Stimulated activated naive CD8-positive, alpha-beta T cell treated with anti-CD3 and anti-CD28 coated beads, Interleukin-15, Interleukin-2, amounts not matched to agents 100 U/mL and 50 U/mL, for 24 hours (primary cell): ENCODE measurements around the gene CPXM1.

ENCODE experiments used
- ATAC-seq: fragments of 150-1000 bp; cut with Tn5 transposase; one replicate; pipeline ENCODE4 v1.10.0; 2021
- DNase-seq: peaks from one replicate; pipeline ENCODE4 v3.0.0; 2021

CPXM1 gene

DNA sequence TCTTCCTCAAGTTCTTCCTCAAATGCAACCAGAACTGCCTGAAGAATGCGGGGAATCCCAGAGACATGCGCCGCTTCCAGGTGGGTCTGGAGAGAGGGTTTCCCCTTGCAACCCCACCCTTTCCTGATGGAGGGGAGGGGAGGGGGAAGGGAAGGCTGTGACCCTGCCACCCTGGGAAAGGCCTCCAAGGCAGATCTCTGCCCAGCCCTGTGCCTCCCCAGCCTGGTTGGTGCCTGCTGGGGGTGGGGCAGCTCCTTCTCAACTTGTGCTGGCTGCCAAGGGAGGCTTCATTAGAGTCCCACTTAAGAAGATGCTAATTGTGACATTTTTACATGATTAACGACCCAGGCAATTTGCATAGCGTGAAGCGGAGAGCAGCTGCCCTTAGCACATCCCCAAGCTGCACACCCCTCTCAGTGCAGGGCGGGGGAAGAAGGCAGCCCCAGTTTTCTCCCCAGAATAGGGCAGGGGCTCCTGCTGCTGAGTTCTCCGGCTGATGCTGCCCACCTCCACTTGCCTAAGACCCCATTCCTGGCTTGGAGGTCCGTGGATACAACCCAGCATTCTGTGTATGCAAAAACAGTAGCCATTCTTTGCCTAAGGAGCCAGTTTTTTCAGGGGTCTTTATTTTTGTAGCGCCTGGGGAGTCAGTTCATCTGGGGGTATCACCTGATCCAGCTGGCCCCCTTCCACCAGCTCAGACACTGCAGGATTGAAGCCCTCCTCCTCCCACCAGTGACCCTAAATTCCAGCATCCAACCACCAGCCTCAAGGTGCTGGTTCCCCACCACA, 51.7 kb downstream of the CPXM1 start:
- DNase-seq (no peak), ATAC-seq (no peak)

DNA sequence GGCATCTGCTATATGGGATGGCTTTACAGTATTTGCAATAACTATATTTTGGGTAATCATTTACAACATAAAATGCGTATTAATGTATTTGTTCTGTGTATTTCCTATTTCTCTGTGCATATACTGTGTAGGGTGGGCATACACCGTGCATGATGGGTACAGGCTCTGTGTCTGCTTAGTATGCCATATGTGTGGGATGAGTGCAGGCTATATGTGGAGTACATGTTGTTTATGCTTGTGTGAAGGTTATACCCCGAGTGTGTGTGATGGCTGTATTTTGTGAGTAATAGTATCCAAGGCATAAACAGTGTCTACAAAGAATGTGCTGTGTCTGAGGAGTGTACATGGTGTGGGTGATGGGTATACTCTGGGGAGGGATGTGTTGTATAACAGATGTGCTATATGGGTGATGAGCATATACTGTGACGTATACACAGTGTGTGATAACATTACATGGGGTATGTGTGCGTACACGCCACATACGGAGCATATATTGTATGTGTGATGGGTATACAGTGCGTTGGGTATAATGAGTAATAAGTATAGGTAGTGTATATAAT, 52.7 kb downstream of the CPXM1 start:
- no peak for DNase-seq
- ATAC-seq, result peak; percentile 15

DNA sequence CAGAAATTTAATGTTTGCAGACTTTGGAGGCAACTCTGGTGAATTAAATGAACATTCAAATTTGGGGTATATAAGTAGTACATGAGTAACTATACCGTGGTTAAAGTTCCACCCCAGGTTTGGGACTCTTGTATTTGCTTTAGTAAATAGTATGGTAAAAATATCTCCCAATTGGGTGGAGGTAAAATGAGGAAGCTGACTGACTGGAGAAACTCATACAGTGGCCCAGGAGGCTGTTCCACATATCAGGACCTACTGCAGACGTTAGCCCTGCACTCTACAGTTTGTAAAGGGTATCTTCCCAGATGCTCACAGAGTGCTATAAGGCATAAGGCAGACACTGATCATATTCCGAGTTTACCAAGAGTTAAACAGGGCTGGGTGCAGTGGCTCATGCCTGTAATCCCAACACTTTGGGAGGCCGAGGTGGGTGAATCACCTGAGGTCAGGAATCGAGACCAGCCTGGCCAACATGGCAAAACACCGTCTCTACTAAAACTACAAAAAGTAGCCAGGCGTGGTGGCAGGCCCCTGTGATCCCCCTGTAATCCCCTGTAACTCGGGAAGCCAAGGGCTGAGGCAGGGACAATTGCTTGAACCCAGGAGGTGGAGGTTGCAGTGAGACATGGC, 53.7 kb downstream of the CPXM1 start:
- ATAC-seq (no peak), DNase-seq (no peak)

DNA sequence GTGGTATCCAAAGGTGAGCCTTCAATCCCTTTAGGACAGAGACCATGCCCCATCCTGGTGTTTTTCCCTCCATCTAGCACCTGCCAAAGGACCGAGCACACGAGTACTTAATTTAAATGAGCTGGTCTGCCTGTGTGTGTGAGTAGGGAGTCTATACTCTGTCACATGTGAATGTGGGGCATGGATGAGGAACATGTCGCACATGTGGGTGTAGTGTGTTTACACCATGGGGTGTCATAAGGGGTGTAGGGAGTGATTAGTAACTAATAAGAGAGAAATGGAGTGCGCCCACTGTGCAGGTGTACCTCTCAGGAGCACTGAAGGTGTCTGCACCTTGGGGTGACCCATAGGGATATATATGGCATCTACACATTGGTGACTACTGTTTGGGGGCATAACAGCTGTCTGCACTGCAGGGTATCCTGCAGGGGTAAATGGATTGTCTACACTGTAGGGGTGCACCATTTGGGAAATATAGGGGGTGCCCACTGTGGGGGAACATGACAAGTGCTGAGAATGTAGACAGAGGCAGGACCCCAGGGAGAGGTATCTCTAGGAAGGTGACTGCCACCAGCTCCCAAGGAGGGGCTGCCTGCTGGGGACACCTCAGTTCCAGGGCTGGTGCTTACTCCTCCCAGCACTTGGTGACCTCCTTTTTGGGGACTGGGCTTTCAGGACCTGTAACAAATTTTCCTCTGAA, 54.3 kb downstream of the CPXM1 start:
- ATAC-seq (no peak), DNase-seq (no peak)

- no peak for ATAC-seq
- no peak for DNase-seq
These were observed 55.1 kb downstream of the CPXM1 start for GRCh38 chr20:2745060-2745910.
